ENCODE measurements around the gene FREM2. TPM values are rescaled to one million over a fixed set of nuclear protein-coding genes. Genes with fewer than 3 reads are reported as not detected.

Gene FREM2
- polyA plus RNA-seq, 1 of the 3 experiments (the other 2 are of a cell fraction): not detected

DNA sequence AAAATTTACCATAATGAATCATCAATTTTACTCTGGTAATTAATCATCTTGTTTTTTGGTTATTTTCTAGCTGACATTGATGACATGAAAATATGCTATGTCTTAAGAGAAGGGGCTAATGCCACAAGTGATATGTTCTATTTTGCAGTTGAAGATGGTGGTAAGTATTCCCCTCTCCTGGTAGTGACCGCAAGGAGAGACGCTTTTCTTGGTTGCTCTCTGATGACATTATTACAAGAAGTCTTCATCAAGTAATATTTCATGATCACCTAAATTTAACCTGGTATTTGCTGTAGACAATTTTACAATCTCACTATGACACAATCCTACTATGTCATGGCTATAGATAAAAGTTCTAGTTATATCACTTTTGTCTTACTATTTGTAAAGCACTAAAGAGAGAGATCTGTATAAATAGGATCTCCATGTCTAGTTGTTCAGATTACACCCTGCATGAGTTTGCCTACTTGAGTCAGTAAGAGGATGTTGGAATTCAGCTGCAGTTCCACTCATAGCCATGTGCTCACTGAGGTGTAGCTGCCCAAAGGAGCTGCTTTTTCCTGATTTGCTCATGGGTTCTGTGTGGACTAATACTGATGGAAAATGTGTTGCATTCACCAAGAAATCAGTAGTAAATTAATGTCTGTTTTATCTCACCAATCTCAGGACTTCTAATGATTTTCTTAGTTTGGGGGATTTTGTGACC, 10.9 kb downstream of the FREM2 start:
- WGBS (ENCODE audit: low lambda C conversion rate): 78% methylated on average over 2 of the region's 2 CpGs
- Histone ChIP-seq H3K4me1 (ENCODE audit: control insufficient read depth in 1 of 2, insufficient read depth in 2 of 2, low read depth in 1 of 2, low read length in 1 of 2) (no peaks in the 10 kb centered on the region; a peak in 1 of 4 replicates), H4K20me1 (ENCODE audit: insufficient read depth) (no peaks in the 10 kb centered on the region), H2AFZ (ENCODE audit: low read depth) (no peak overlapping the region), H3K27me3 (ENCODE audit: insufficient read depth) (no peaks in the 10 kb centered on the region), H3K9ac (no peak overlapping the region), H3K4me2 (no peak overlapping the region), H3K4me3 (ENCODE audit: low read depth in 2 of 2, low read length in 1 of 2) (no peak overlapping the region), H3K27ac (ENCODE audit: low read depth in 2 of 2, low read length in 1 of 2) (no peak overlapping the region), H3K36me3 (replicated peaks in 1 of 2; ENCODE audit: control insufficient read depth in 1 of 2, insufficient read depth in 2 of 2, low read length in 1 of 2) (no peaks in the 10 kb centered on the region), H3K79me2 (ENCODE audit: insufficient read depth) (no peaks in the 10 kb centered on the region), H3K9me2 (no peaks in the 10 kb centered on the region), H3F3A (replicated peaks; ENCODE audit: insufficient read depth) (no peaks in the 10 kb centered on the region), H3K9me3 (no peaks in the 10 kb centered on the region)
- TF ChIP-seq FOXM1 (IDR thresholded peaks at IDR 0.05; ENCODE audit: low read depth) (no peak), MXI1 (IDR thresholded peaks at IDR 0.05; ENCODE audit: low read depth, low read length) (no peak), POLR2AphosphoS5 (IDR thresholded peaks at IDR 0.05; ENCODE audit: low read depth, low read length) (no peak), EP300 (IDR thresholded peaks at IDR 0.05; ENCODE audit: borderline replicate concordance in 1 of 2, low read depth in 1 of 2, low read length in 1 of 2) (no peak), RAD21 (IDR thresholded peaks at IDR 0.05; ENCODE audit: low read length) (no peak), FOSL2 (IDR thresholded peaks at IDR 0.05; ENCODE audit: borderline replicate concordance, low read depth) (no peak)
- TF ChIP-seq, protein P1, sequence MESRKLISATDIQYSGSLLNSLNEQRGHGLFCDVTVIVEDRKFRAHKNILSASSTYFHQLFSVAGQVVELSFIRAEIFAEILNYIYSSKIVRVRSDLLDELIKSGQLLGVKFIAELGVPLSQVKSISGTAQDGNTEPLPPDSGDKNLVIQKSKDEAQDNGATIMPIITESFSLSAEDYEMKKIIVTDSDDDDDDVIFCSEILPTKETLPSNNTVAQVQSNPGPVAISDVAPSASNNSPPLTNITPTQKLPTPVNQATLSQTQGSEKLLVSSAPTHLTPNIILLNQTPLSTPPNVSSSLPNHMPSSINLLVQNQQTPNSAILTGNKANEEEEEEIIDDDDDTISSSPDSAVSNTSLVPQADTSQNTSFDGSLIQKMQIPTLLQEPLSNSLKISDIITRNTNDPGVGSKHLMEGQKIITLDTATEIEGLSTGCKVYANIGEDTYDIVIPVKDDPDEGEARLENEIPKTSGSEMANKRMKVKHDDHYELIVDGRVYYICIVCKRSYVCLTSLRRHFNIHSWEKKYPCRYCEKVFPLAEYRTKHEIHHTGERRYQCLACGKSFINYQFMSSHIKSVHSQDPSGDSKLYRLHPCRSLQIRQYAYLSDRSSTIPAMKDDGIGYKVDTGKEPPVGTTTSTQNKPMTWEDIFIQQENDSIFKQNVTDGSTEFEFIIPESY (IDR thresholded peaks at IDR 0.05; ENCODE audit: borderline replicate concordance, low read depth): no peak
- DNase-seq: no peak
- POLR2A ChIA-PET: no interaction called here
- CTCF ChIA-PET: interaction anchor here (0.9 kb wide), 1 partner anchor 12 kb away, joined by 4 read pairs; no protein-coding TSS in a partner anchor

DNA sequence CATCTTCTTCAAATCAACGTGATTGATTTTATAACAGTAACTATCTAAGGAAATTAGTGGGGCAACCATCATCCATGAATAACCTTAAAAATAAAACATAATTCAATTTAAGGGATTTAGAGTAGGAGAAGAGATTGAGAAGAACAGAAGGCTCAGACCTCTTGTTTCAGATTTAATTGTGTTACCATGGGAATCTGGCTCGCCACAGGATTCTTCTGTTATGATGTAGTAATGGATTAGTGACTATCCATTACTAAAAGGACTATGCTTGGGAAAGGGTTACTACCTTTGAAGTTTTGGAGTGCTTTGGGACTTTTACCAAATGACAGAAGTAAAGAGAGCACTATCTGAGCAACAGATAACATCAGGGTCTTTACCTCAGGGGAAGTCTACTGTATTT, 13.2 kb downstream of the FREM2 start:
- Histone ChIP-seq H3K27ac (ENCODE audit: low read depth in 2 of 2, low read length in 1 of 2) (no peak overlapping the region), H3K9me2 (no peaks in the 10 kb centered on the region), H3K4me1 (ENCODE audit: control insufficient read depth in 1 of 2, insufficient read depth in 2 of 2, low read depth in 1 of 2, low read length in 1 of 2) (no peaks in the 10 kb centered on the region; a peak in 1 of 4 replicates), H3K4me2 (no peak overlapping the region), H3K9ac (no peak overlapping the region), H3K79me2 (ENCODE audit: insufficient read depth) (no peaks in the 10 kb centered on the region), H3K9me3 (no peaks in the 10 kb centered on the region), H3K27me3 (ENCODE audit: insufficient read depth) (no peaks in the 10 kb centered on the region), H2AFZ (ENCODE audit: low read depth) (no peak overlapping the region), H3F3A (replicated peaks; ENCODE audit: insufficient read depth) (no peaks in the 10 kb centered on the region), H3K4me3 (ENCODE audit: low read depth in 2 of 2, low read length in 1 of 2) (no peak overlapping the region), H4K20me1 (ENCODE audit: insufficient read depth) (no peaks in the 10 kb centered on the region), H3K36me3 (replicated peaks in 1 of 2; ENCODE audit: control insufficient read depth in 1 of 2, insufficient read depth in 2 of 2, low read length in 1 of 2) (no peaks in the 10 kb centered on the region)
- ChIA-PET POLR2A (no interaction called here), CTCF (no interaction called here)
- TF ChIP-seq TEAD4 (IDR thresholded peaks at IDR 0.05; ENCODE audit: borderline replicate concordance, insufficient read depth) (no peak), EZH2phosphoT487 (IDR thresholded peaks at IDR 0.05; ENCODE audit: borderline replicate concordance, low read depth) (no peak), MEF2A (IDR thresholded peaks at IDR 0.05; ENCODE audit: borderline replicate concordance, low read depth) (no peak)
- DNase-seq: no peak
- WGBS (ENCODE audit: low lambda C conversion rate): 8% methylated on average over 2 of the region's 2 CpGs
